OCI-M1 (cell line): ENCODE results near the gene HOXA2.

Experiments
- DNase-seq: peaks from one replicate; lab custom pipeline; 2025; lab: John Stamatoyannopoulos, UW

Gene HOXA2

GRCh38 chr7:27141137-27141922 is 38.8 kb upstream of the HOXA2 start:
- DNase-seq, result no peak

- no peak for DNase-seq
Measured at GRCh38 chr7:27140126-27140857, 37.8 kb upstream of the HOXA2 start.

- DNase-seq, result no peak
Measured at GRCh38 chr7:27139334-27140125, 37.0 kb upstream of the HOXA2 start.

GRCh38 chr7:27138985-27139333 is 36.5 kb upstream of the HOXA2 start:
- DNase-seq, result no peak

- DNase-seq, result no peak
Measured at GRCh38 chr7:27138472-27138871, 36.0 kb upstream of the HOXA2 start.

GRCh38 chr7:27137640-27138315 is 35.3 kb upstream of the HOXA2 start:
- no peak for DNase-seq

- peak; percentile 9 for DNase-seq
Measured at GRCh38 chr7:27134392-27134791, 31.9 kb upstream of the HOXA2 start.

- DNase-seq, result no peak
Measured at GRCh38 chr7:27133409-27134231, 31.1 kb upstream of the HOXA2 start.

- no peak for DNase-seq
Measured at GRCh38 chr7:27132978-27133377, 30.5 kb upstream of the HOXA2 start.

GRCh38 chr7:27132214-27132613 is 29.7 kb upstream of the HOXA2 start:
- DNase-seq, result no peak

- no peak for DNase-seq
Measured at GRCh38 chr7:27131390-27131819, 28.9 kb upstream of the HOXA2 start.

GRCh38 chr7:27130540-27131389 is 28.3 kb upstream of the HOXA2 start, which contains the start of gene HOXA4:
Gene HOXA4, minus strand, starts transcription at chr7:27130757. Its CDS starts 24 bp downstream, at chr7:27130733.
- DNase-seq, result peak; percentile 90

- peak; percentile 38 for DNase-seq
Measured at GRCh38 chr7:27129729-27130539, 27.5 kb upstream of the HOXA2 start.

GRCh38 chr7:27128776-27129728 is 26.6 kb upstream of the HOXA2 start:
- DNase-seq, result no peak

- DNase-seq, result no peak
Measured at GRCh38 chr7:27128034-27128433, 25.6 kb upstream of the HOXA2 start.

- no peak for DNase-seq
Measured at GRCh38 chr7:27126596-27127327, 24.3 kb upstream of the HOXA2 start.

GRCh38 chr7:27125986-27126394 is 23.5 kb upstream of the HOXA2 start:
- no peak for DNase-seq
